ENCODE results near the gene SOD3. TPM values are rescaled to one million over a fixed set of nuclear protein-coding genes. Genes with fewer than 3 reads are reported as not detected.

The SOD3 gene
- total RNA-seq, 4 donors from 2014 or later, result 48.3 to 73.6 (median 62.7) TPM

GRCh38 chr4:24840826-24841543 lies 45.6 kb downstream of the SOD3 start:
- TF ChIP-seq, protein P1, sequence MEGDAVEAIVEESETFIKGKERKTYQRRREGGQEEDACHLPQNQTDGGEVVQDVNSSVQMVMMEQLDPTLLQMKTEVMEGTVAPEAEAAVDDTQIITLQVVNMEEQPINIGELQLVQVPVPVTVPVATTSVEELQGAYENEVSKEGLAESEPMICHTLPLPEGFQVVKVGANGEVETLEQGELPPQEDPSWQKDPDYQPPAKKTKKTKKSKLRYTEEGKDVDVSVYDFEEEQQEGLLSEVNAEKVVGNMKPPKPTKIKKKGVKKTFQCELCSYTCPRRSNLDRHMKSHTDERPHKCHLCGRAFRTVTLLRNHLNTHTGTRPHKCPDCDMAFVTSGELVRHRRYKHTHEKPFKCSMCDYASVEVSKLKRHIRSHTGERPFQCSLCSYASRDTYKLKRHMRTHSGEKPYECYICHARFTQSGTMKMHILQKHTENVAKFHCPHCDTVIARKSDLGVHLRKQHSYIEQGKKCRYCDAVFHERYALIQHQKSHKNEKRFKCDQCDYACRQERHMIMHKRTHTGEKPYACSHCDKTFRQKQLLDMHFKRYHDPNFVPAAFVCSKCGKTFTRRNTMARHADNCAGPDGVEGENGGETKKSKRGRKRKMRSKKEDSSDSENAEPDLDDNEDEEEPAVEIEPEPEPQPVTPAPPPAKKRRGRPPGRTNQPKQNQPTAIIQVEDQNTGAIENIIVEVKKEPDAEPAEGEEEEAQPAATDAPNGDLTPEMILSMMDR (IDR thresholded peaks at IDR 0.05), result no peak
- no peak overlapping the region for H3K4me3 ChIP-seq (ENCODE audit: low read depth, poor library complexity, severe bottlenecking)
- intact Hi-C loops (cut with DNase I; ENCODE audit: low total_unique reads), result no loop called here
- no peak for DNase-seq (ENCODE audit: low spot score in 2 of 2)
- WGBS, 2 donors, result 55 to 61% methylated on average over 3 of the region's 3 CpGs

DNA sequence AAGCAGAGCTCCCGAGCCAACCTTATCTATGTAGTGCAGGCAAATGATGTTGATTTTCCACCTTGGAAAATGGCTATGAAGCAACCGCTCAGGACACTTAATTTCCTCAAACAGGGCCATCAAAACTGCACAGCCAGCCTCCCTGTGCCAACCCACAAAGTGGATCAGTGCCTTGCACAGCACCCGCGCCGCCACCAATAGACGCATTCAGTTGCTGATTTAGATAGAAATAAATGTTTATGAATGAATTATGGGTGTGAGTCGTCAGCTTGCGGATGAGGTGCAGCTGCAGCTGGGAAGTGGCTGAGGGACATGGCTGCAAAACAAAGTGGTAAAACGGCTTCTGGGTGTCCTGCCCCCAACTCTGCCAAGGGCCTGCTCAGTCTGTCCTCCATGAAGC lies 47.0 kb downstream of the SOD3 start:
- intact Hi-C loops (cut with DNase I; ENCODE audit: low total_unique reads), result no loop called here
- H3K4me3 ChIP-seq (ENCODE audit: low read depth, poor library complexity, severe bottlenecking), result no peak overlapping the region
- no peak for TF ChIP-seq POLR2A (IDR thresholded peaks at IDR 0.05)
- TF ChIP-seq, protein P1 (IDR thresholded peaks at IDR 0.05), result no peak
- WGBS, 2 donors, result 61 to 82% methylated on average over 9 of the region's 9 CpGs
- DNase-seq (ENCODE audit: low spot score in 2 of 2), result no peak

DNA sequence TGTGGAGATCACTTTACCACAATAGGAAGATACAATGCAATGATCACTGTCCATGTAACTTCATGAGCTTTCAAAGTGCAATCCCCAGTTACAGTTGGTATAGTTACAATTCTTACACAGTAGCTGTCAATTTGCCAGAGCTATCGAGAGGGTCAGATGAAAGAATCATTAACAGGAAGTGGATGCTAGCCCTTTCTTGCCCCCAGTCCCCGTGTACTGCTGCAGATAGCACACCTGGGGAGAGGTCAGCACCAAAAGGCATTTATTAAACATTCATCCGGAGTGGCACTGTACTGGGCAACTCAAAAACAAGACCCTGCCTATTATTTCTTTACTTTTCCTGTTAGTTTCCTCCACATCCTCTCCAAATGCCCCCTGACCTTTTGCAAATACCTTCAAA lies 47.7 kb downstream of the SOD3 start:
- intact Hi-C loops (cut with DNase I; ENCODE audit: low total_unique reads), result no loop called here
- DNase-seq (ENCODE audit: low spot score in 2 of 2), result no peak
- 73 to 77% methylated on average over 3 of the region's 3 CpGs for WGBS, 2 donors
- TF ChIP-seq, protein P1 (IDR thresholded peaks at IDR 0.05), result no peak
- TF ChIP-seq POLR2A (IDR thresholded peaks at IDR 0.05), result no peak
- H3K4me3 ChIP-seq (ENCODE audit: low read depth, poor library complexity, severe bottlenecking), result no peak overlapping the region

GRCh38 chr4:24845132-24845531 lies 49.8 kb downstream of the SOD3 start:
- H3K4me3 ChIP-seq (ENCODE audit: low read depth, poor library complexity, severe bottlenecking), result no peak overlapping the region
- intact Hi-C loops (cut with DNase I; ENCODE audit: low total_unique reads), result no loop called here
- no peak for DNase-seq (ENCODE audit: low spot score in 2 of 2)
- no peak for TF ChIP-seq POLR2A (IDR thresholded peaks at IDR 0.05)
- TF ChIP-seq, protein P1 (IDR thresholded peaks at IDR 0.05), result no peak
- 98% methylated on average over 8 of the region's 8 CpGs for WGBS, 2 donors

- no peak overlapping the region for H3K4me3 ChIP-seq (ENCODE audit: low read depth, poor library complexity, severe bottlenecking)
- intact Hi-C loops (cut with DNase I; ENCODE audit: low total_unique reads), result no loop called here
- DNase-seq (ENCODE audit: low spot score in 2 of 2), result no peak
- 85 to 92% methylated on average over 5 of the region's 5 CpGs for WGBS, 2 donors
- TF ChIP-seq POLR2A (IDR thresholded peaks at IDR 0.05), result no peak
- TF ChIP-seq, protein P1 (IDR thresholded peaks at IDR 0.05), result no peak
Observed at GRCh38 chr4:24845902-24846301, 50.5 kb downstream of the SOD3 start.

DNA sequence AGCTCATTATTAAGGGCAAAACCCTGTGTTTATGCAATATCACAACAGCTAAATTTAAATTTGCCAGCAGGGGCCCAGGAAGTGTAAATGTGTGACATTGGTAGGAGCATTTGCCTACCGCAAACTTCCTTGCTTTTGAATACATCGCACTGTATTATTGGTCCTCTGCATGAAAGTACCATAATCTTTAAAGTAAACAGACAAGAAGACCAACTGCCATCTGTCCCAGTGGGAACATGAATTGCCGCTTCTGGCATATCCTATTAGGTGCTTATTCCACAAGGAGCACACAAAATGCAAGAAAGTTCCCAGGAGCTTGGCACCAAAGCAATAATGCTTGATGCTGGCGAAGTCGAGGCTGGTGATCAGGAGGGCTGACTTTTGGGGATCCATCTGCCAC lies 51.3 kb downstream of the SOD3 start:
- intact Hi-C loops (cut with DNase I; ENCODE audit: low total_unique reads), result no loop called here
- no peak for DNase-seq (ENCODE audit: low spot score in 2 of 2)
- TF ChIP-seq POLR2A (IDR thresholded peaks at IDR 0.05), result no peak
- TF ChIP-seq, protein P1 (IDR thresholded peaks at IDR 0.05), result no peak
- WGBS, 2 donors, result 95 to 100% methylated on average over 5 of the region's 5 CpGs
- no peak overlapping the region for H3K4me3 ChIP-seq (ENCODE audit: low read depth, poor library complexity, severe bottlenecking)

Measured in lower leg skin (tissue), 4 donors.